HEK293T (cell line): Measurements from ENCODE around the gene SLC66A2.
"Not testable (repeated sequence)": the region's sequence is repeated elsewhere in the genome, so short reads cannot be mapped to it uniquely, and the experiment has no call there.

ENCODE experiments used
- CTCF ChIA-PET: fragments of 350-600 bp; formaldehyde crosslinking; extraction: SDS; loops from one replicate; lab custom pipeline; 2021; ENCODE audit warnings: antibody characterized with exemption, inconsistent platforms; lab: Yijun Ruan, JAX
- POLR2A ChIA-PET: fragments of 350-600 bp; formaldehyde crosslinking; extraction: SDS; loops from one replicate; lab custom pipeline; 2020; ENCODE audit warnings: antibody characterized with exemption, inconsistent platforms; lab: Yijun Ruan, JAX
- DNase-seq: peaks from one replicate; pipeline ENCODE4 v3.0.0; 2012; ENCODE audit warnings: mixed read lengths; ENCODE audit errors: extremely low spot score
- ARNT ChIP-seq: fragments of 450-650 bp; IDR thresholded peaks from 2 replicates; pipeline ENCODE4 v1.6.1; 2017; ENCODE audit warnings: mild to moderate bottlenecking
- BHLHE40 ChIP-seq: fragments of 450-650 bp; IDR thresholded peaks from 2 replicates; pipeline ENCODE4 v1.6.1; 2016; ENCODE audit warnings: mild to moderate bottlenecking, moderate library complexity, borderline replicate concordance
- CTBP1 ChIP-seq: fragments of 450-650 bp; IDR thresholded peaks from 2 replicates; pipeline ENCODE4 v1.6.1; 2016; ENCODE audit warnings: borderline replicate concordance
- ELF4 ChIP-seq: fragments of 450-650 bp; IDR thresholded peaks from 2 replicates; pipeline ENCODE4 v1.6.1; 2017; ENCODE audit warnings: antibody characterized with exemption
- FOXA1 ChIP-seq: fragments of 450-650 bp; IDR thresholded peaks from 2 replicates; pipeline ENCODE4 v1.6.1; 2016; ENCODE audit warnings: mild to moderate bottlenecking
- FOXK2 ChIP-seq: fragments of 450-650 bp; IDR thresholded peaks from 2 replicates; pipeline ENCODE4 v1.6.1; 2016; ENCODE audit warnings: mild to moderate bottlenecking
- FOXM1 ChIP-seq: fragments of 450-650 bp; IDR thresholded peaks from 2 replicates; pipeline ENCODE4 v1.6.1; 2017; ENCODE audit warnings: mild to moderate bottlenecking, borderline replicate concordance
- HDGF ChIP-seq: fragments of 450-650 bp; IDR thresholded peaks from 2 replicates; pipeline ENCODE4 v1.6.1; 2017; ENCODE audit warnings: antibody characterized with exemption, borderline replicate concordance
- L3MBTL2 ChIP-seq: fragments of 450-650 bp; conservative IDR thresholded peaks from 2 replicates; pipeline ENCODE4 v1.6.1; 2016; ENCODE audit warnings: mild to moderate bottlenecking
- LEF1 ChIP-seq: fragments of 450-650 bp; IDR thresholded peaks from 2 replicates; pipeline ENCODE4 v1.6.1; 2017; ENCODE audit warnings: mild to moderate bottlenecking, borderline replicate concordance
- NFRKB ChIP-seq: fragments of 450-650 bp; IDR thresholded peaks from 2 replicates; pipeline ENCODE4 v1.6.1; 2016; ENCODE audit warnings: mild to moderate bottlenecking, moderate library complexity
- PKNOX1 ChIP-seq: fragments of 450-650 bp; IDR thresholded peaks from 2 replicates; pipeline ENCODE4 v1.6.1; 2016
- SP1 ChIP-seq: fragments of 450-650 bp; IDR thresholded peaks from 2 replicates; pipeline ENCODE4 v1.6.1; 2017
- SUZ12 ChIP-seq: fragments of 450-650 bp; IDR thresholded peaks from 2 replicates; pipeline ENCODE4 v1.6.1; 2016; ENCODE audit warnings: mild to moderate bottlenecking
- TARDBP ChIP-seq: fragments of 450-650 bp; IDR thresholded peaks from 2 replicates; pipeline ENCODE4 v1.6.1; 2016
- ZNF384 ChIP-seq: fragments of 450-650 bp; IDR thresholded peaks from 2 replicates; pipeline ENCODE4 v1.6.1; 2016

Gene SLC66A2

GRCh38 chr18:79868168-79868784 is 83.2 kb downstream of the SLC66A2 start:
- CTCF ChIA-PET, result no interaction called here
- POLR2A ChIA-PET, result no interaction called here
- TF ChIP-seq NFRKB (no peak), ARNT (no peak), TARDBP (no peak), FOXM1 (no peak), ZNF384 (no peak), BHLHE40 (no peak), FOXA1 (no peak), HDGF (no peak), CTBP1 (no peak), FOXK2 (no peak), LEF1 (no peak), SP1 (no peak), L3MBTL2 (no peak), ELF4 (no peak)
- DNase-seq, result no peak

GRCh38 chr18:79867666-79868065 is 83.8 kb downstream of the SLC66A2 start:
- DNase-seq, result no peak
- CTCF ChIA-PET, result no interaction called here
- TF ChIP-seq L3MBTL2 (no peak), PKNOX1 (no peak), HDGF (no peak), TARDBP (no peak), NFRKB (no peak)
- POLR2A ChIA-PET, result no interaction called here

GRCh38 chr18:79866889-79867574 is 84.4 kb downstream of the SLC66A2 start:
- TF ChIP-seq PKNOX1 (no peak), NFRKB (no peak), SP1 (no peak), BHLHE40 (no peak), ZNF384 (no peak), LEF1 (no peak), HDGF (no peak)
- ChIA-PET CTCF (interaction anchor here (0.6 kb wide), 1 partner anchor 32 kb away, joined by 3 read pairs; no protein-coding TSS in a partner anchor), POLR2A (no interaction called here)
- DNase-seq, result no peak

GRCh38 chr18:79865951-79866350 is 85.5 kb downstream of the SLC66A2 start:
- DNase-seq, POLR2A ChIA-PET, CTCF ChIA-PET: not testable (repeated sequence)

GRCh38 chr18:79864955-79865354 is 86.5 kb downstream of the SLC66A2 start:
- POLR2A ChIA-PET, CTCF ChIA-PET, DNase-seq: not testable (repeated sequence)

- CTCF ChIA-PET, result no interaction called here
Measured at GRCh38 chr18:79864006-79864725, 87.3 kb downstream of the SLC66A2 start.

GRCh38 chr18:79863161-79864005 is 88.1 kb downstream of the SLC66A2 start:
- no peak for DNase-seq
- ChIA-PET CTCF (no interaction called here), POLR2A (no interaction called here)
- TF ChIP-seq ELF4 (no peak), FOXM1 (no peak), FOXK2 (no peak), SUZ12 (no peak), LEF1 (no peak), PKNOX1 (no peak), BHLHE40 (no peak), SP1 (no peak), CTBP1 (no peak), FOXA1 (no peak)

More at GRCh38 chr18:79864006-79864725, 87.3 kb downstream of the SLC66A2 start:
- DNase-seq, result no peak
- no peak for TF ChIP-seq CTBP1
- no peak for TF ChIP-seq FOXM1
- no peak for TF ChIP-seq ELF4
- TF ChIP-seq ZNF384, result no peak
- TF ChIP-seq SUZ12, result no peak
- no peak for TF ChIP-seq FOXA1
- TF ChIP-seq FOXK2, result no peak
- TF ChIP-seq TARDBP, result no peak
- no peak for TF ChIP-seq L3MBTL2
- POLR2A ChIA-PET, result no interaction called here
